ENCODE measurements around the gene SBSN.

SBSN gene

DNA sequence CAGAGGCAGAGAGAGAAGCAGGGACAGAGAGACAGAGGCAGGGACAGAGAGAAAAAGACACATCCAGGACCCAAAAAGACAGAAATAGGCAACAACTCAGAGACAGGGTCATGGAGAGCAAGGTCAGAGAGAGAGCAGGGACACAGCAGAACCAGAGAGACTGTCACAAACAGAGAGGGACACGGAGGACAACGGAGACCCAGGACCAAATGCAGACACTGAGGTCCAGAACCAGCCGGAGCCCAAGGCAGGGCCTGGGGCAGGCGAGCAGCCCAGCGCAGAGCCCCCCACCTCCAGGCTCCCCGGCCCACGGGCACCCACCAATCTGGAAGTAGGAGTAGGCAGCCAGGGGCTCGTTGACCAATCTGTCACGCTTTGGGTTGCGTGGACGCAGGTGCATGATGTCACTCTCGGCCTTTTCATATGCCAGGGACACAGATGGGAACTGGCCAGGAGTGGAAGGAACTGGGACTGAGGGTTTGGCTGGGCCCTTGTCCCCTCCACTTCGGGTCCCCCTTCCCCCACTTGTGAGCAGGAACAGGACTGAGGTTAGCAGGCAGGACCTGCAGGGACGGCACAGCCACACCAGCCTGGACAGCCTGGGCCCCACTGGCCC lies 25.4 kb upstream of the SBSN start:
- TF ChIP-seq, protein P1, sequence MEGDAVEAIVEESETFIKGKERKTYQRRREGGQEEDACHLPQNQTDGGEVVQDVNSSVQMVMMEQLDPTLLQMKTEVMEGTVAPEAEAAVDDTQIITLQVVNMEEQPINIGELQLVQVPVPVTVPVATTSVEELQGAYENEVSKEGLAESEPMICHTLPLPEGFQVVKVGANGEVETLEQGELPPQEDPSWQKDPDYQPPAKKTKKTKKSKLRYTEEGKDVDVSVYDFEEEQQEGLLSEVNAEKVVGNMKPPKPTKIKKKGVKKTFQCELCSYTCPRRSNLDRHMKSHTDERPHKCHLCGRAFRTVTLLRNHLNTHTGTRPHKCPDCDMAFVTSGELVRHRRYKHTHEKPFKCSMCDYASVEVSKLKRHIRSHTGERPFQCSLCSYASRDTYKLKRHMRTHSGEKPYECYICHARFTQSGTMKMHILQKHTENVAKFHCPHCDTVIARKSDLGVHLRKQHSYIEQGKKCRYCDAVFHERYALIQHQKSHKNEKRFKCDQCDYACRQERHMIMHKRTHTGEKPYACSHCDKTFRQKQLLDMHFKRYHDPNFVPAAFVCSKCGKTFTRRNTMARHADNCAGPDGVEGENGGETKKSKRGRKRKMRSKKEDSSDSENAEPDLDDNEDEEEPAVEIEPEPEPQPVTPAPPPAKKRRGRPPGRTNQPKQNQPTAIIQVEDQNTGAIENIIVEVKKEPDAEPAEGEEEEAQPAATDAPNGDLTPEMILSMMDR (conservative IDR thresholded peaks at IDR 0.05), result no peak
- H3K27ac ChIP-seq, result no peak overlapping the region

DNA sequence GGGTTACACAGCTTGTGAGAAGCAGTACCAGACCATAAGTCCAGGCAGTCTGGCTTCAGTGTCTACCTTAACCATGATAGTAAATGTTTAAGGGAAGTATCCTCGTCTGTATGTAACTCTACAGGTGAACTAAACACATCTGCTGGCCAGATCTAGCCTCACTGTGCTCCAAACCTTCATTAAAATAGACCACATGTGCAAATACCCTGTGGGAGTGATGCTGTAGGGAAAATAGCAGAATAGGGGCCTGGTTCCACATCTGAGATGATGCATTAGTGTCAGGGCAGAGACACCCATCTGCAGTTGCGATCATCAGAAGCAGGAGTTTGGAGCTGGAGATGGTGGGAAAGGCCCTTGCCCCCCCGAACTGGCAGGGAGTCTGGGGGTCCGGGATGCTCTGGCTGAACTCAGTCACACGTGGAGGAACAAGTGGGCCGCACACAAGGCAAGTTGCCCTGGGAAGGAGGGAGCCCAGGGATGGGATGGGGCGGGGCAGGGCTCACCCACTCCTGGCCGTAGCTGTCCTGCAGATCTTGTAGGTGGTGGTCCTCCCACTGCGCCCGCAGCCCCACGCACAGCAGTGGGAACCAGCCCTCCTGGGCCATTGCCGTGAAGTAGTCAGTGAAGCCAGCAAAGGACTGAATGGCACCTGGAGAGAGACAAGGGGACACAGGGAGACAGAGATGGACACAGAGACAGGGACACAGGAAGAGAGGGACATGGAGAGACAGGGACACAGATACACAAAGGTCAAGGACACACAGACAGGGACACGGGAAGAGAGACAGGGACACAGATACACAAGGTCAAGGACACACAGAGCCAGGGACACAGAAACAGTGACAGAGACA lies 24.6 kb upstream of the SBSN start:
- TF ChIP-seq, protein P1 (conservative IDR thresholded peaks at IDR 0.05), result no peak
- H3K27ac ChIP-seq, result no peak overlapping the region

DNA sequence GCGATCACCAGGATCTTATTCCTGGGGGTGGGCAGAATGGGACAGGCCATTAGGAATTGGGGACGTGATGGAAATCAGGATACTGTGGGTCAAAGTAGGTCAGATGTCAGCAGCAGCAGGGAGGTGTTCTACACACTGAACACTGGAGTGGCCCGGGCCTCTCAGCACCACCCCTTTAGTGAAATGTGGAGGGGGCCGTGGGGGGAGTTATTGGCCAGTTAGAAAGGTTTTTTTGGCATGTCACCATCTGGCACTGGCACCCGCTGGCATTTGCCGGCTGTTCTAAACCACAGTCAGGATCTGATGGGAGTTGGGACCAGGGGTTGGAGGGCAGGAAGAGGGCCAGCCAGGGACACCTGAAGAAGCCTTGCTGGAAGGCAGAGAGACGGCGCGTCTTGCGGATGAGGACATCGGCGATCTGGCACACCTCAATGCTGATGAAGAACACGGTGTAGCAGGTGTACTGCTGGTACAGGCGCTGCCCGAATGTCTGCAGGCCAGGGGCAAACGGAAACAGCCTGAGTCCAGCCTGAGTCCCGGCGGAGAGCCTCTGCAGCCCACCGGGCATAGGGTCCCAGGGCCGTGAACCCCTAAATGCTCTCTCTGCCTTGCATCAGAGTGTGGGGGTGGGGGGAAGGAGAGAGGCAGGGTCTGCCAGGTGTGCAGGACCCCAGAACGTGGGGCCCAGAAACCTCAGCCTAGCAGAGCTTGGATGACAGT lies 23.1 kb upstream of the SBSN start:
- TF ChIP-seq, protein P1 (conservative IDR thresholded peaks at IDR 0.05), result no peak
- no peak overlapping the region for H3K27ac ChIP-seq

DNA sequence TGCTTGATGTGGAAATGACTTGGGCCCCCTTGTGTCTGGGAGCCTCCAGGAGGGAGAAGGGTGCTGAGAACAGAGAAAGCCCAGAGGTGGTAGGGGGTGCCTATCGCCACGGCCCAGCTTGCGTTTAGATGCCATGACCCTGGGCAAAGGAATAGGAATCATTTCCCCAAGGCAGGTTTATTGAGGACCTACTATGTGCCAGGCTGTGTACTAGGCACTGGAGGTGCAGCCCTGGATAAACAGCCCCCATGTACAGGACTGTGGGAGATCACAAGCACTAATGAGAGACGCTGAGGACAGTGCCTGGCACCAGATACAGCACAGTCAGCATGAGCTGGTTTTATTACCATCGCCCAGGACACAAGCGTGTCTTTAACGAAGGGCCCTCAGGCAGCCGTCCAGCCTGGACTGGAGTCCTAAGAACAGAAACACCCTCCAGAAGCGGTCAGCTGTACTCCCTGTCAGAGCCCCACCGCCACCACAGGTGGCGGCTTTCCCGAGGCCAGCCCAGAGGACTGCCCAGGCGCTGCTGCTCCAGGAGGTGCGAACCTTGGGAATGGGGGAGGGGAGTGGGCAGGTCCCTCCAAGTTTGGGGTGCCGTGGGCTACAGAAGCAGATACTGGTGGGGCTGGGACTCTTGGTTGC lies 21.9 kb upstream of the SBSN start:
- TF ChIP-seq, protein P1 (conservative IDR thresholded peaks at IDR 0.05), result no peak

DNA sequence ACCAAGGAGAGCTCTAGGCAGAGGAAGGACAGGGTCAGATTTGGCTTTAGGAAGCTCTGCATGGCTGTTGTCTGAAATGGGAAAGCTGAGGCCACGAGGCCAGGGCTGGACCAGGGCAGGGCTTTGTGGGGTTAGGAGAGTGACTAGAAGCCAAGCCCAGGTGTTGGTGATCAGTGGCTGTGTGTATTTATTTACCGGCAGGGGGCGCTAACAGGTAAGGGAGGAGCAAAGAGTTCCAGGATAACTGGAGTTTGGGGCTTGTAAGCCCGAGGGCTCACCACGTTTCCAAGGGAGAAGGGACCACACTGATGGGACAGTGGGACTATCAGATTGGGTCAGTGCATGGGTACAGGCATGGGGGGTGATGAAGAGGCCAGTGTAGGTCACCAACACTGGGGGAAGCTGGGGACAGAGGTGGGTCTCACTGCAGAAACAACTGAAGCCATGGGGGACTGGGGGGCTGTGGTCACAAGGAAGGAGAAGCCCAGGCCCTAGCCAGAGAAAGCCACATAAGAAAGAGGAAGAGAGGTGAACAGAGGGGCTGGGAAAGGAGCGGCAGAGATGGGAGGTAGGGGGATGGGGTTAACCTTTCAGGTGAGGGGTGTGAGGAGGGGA lies 21.2 kb upstream of the SBSN start:
- H3K27ac ChIP-seq, result no peak overlapping the region
- TF ChIP-seq, protein P1 (conservative IDR thresholded peaks at IDR 0.05), result peak; percentile 90

More for the DNA sequence above, 21.9 kb upstream of the SBSN start:
- no peak overlapping the region for H3K27ac ChIP-seq

DNA sequence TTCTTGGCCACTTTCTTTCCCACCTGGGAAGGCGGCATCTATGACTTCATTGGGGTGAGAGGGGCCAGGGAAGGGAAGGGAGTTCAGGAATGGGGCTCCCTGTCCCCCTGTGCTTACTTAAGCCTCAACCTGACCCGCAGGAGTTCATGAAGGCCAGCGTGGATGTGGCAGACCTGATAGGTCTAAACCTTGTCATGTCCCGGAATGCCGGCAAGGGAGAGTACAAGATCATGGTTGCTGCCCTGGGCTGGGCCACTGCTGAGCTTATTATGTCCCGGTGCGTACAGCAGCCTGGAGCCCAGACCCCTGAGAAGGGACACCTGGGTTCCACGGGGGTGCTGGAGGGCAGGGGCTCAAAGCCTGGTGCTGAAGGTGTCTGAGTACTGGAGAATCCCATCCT lies 18.4 kb upstream of the SBSN start:
- TF ChIP-seq, protein P1 (conservative IDR thresholded peaks at IDR 0.05), result no peak
- H3K27ac ChIP-seq, result peak overlapping the region; percentile 84

Data from VCaP (cell line).